Measurements from ENCODE around the gene SUDS3. TPM values are rescaled to one million over a fixed set of nuclear protein-coding genes. Genes with fewer than 3 reads are reported as not detected.

Gene SUDS3
- total and polyA plus RNA-seq, 10 of the 15 experiments (the other 5 are each of a cell fraction or from before 2014, with no cell fraction given), result 5.2 to 42.8 (median 21.7) TPM

DNA sequence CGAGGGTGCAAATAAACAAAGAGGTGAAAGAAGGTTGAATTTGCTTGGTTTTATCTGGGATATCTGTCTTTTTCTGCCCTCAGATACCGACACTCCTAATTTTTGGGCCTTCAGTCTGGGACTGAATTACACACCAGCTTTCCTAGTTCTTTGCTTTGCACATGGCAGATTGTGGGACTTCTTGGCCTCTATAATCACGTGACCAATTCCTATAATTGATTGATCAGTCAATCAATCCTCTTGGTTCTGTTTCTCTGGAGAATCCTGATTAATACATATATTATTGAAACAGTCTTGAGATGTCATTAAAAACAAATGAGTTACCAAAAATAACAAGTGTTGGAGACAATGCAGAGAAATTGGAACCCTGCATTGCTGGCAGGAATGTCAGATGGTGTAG lies 62.7 kb downstream of the SUDS3 start:
- SMC1A ChIA-PET (ENCODE audit: uncharacterized antibody, unreplicated experiment), result no interaction called here
- Histone ChIP-seq H4K20me1 (ENCODE audit: control insufficient read depth, insufficient read depth) (no peaks in the 10 kb centered on the region), H3K79me2 (ENCODE audit: control insufficient read depth, insufficient read depth, low read length) (no peaks in the 10 kb centered on the region), H3K4me3 (no peak overlapping the region), H2AFZ (ENCODE audit: control insufficient read depth, low read depth, low read length) (no peak overlapping the region), H3K9ac (ENCODE audit: control insufficient read depth, insufficient read depth, low read length) (no peak overlapping the region), H3K9me3 (replicated peaks; ENCODE audit: control insufficient read depth, insufficient read depth, low read length) (no peaks in the 10 kb centered on the region), H3K27ac (ENCODE audit: control insufficient read depth, insufficient read depth) (no peak overlapping the region), H3K27me3 (replicated peaks in 1 of 2; ENCODE audit: control insufficient read depth in 2 of 2, insufficient read depth in 2 of 2, low read length in 1 of 2) (peaks cover 0 to 3% of the 10 kb centered on the region in 2 experiments; a peak in 1 of 4 replicates), H3K36me3 (ENCODE audit: control insufficient read depth in 2 of 2, insufficient read depth in 2 of 2, low read length in 1 of 2) (no peaks in the 10 kb centered on the region), H3K4me2 (ENCODE audit: control insufficient read depth, insufficient read depth) (no peak overlapping the region), H3K4me1 (ENCODE audit: control insufficient read depth, insufficient read depth, low read length) (no peaks in the 10 kb centered on the region)
- RAD21 ChIA-PET (ENCODE audit: unreplicated experiment), result no interaction called here
- TF ChIP-seq GATAD2B (conservative IDR thresholded peaks at IDR 0.05; ENCODE audit: low read depth) (no peak), HDAC2 (IDR thresholded peaks at IDR 0.05) (no peak), HCFC1 (IDR thresholded peaks at IDR 0.05; ENCODE audit: low read length) (no peak), BACH1 (IDR thresholded peaks at IDR 0.05; ENCODE audit: borderline replicate concordance) (no peak), SP1 (IDR thresholded peaks at IDR 0.05; ENCODE audit: low read depth, low read length) (no peak), NBN (IDR thresholded peaks at IDR 0.05) (no peak), SREBF1 (IDR thresholded peaks at IDR 0.05; ENCODE audit: low read length) (no peak), YY1 (IDR thresholded peaks at IDR 0.05; ENCODE audit: low read depth, low read length) (no peak), ZNF24 (IDR thresholded peaks at IDR 0.05) (no peak), SPI1 (IDR thresholded peaks at IDR 0.05; ENCODE audit: borderline replicate concordance, insufficient read depth, low read depth, low read length) (no peak)
- TF ChIP-seq, protein P1, sequence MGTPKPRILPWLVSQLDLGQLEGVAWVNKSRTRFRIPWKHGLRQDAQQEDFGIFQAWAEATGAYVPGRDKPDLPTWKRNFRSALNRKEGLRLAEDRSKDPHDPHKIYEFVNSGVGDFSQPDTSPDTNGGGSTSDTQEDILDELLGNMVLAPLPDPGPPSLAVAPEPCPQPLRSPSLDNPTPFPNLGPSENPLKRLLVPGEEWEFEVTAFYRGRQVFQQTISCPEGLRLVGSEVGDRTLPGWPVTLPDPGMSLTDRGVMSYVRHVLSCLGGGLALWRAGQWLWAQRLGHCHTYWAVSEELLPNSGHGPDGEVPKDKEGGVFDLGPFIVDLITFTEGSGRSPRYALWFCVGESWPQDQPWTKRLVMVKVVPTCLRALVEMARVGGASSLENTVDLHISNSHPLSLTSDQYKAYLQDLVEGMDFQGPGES (IDR thresholded peaks at IDR 0.05), result no peak
- CTCF ChIA-PET, result no interaction called here
- FAIRE-seq, result no peak
- no TSS peak for BruUV-seq (replicated peaks)
- POLR2A ChIA-PET, result no interaction called here
- WGBS (ENCODE audit: insufficient coverage, insufficient replicate concordance, low lambda C conversion rate, missing lambda C conversion rate), result 3% methylated on average over 3 of the region's 3 CpGs
- DNase-seq (ENCODE audit: low read depth, low spot score), result no peak
- in situ Hi-C loops (cut with MboI) (no loop called here), intact Hi-C loops (cut with micrococcal nuclease; ENCODE audit: unreplicated experiment) (no loop called here)
- no peak for ATAC-seq
